Stimulated activated CD8-positive, alpha-beta memory T cell treated with anti-CD3 and anti-CD28 coated beads, Interleukin-4, amount 100 ng/mL, for 1 hour (primary cell): Measurements from ENCODE around the gene TLR8.

Experiments used
- DNase-seq, 2 donors: peaks; one replicate each; pipeline ENCODE4 v3.0.0-alpha.2; 2020; ENCODE audit warnings: low read depth in 2 of 2, low spot score in 1 of 2

Gene TLR8

DNA sequence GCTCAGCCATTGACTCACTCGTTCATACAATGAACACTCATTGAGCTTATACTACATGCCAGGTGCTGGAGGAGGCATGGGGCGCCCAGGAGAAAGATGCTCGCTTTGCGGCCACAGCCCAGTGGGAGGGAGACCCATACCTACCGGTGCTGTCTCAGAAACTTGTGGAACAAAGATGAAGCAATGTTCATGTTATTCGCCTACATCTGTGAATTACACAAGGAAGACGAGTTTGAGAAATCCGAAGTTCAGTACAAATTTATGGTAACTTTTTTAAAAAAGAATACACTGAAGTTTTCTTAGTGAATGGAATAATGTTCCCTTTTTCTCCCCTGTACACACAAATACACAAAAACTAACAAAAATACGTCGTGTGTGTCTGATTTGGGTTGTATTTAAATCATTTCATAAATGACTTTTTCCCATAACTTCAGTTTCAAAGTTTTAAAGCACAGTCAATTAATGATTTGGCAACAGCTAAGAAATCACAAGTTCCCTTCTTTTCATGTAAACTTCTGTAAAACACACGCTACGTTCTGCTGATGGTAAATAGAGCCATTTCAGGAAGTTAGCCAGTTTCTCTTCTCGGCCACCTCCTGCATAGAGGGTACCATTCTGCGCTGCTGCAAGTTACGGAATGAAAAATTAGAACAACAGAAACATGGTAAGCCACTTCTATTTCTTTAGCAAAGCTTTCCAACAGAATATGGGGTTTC lies at the start of gene TLR8:
Gene TLR8, plus strand, starts transcription at position 575 of the 716 bp plus-strand sequence. Its CDS starts 87 bp downstream, at position 662.
- DNase-seq = no peak

DNA sequence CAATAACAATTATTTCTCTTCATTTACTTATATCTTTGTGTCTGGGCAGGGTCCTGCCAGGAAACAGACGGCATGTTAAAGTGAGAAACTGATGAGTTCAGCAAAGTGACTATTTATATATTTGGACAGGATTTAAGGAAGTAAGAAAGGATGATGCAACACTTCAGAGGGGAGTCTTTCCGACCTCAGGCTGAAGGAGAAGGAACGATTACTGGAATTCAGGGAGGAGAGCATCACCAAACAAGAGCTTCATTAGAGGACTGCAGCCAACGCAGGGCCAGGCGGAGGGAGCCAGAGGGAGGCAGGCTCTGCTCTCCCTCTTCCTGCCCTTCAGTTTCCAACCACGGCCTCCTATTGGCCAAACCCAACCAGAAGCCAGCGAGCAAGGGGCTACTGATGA lies 41.1 kb upstream of the TLR8 start:
- no peak for DNase-seq

DNA sequence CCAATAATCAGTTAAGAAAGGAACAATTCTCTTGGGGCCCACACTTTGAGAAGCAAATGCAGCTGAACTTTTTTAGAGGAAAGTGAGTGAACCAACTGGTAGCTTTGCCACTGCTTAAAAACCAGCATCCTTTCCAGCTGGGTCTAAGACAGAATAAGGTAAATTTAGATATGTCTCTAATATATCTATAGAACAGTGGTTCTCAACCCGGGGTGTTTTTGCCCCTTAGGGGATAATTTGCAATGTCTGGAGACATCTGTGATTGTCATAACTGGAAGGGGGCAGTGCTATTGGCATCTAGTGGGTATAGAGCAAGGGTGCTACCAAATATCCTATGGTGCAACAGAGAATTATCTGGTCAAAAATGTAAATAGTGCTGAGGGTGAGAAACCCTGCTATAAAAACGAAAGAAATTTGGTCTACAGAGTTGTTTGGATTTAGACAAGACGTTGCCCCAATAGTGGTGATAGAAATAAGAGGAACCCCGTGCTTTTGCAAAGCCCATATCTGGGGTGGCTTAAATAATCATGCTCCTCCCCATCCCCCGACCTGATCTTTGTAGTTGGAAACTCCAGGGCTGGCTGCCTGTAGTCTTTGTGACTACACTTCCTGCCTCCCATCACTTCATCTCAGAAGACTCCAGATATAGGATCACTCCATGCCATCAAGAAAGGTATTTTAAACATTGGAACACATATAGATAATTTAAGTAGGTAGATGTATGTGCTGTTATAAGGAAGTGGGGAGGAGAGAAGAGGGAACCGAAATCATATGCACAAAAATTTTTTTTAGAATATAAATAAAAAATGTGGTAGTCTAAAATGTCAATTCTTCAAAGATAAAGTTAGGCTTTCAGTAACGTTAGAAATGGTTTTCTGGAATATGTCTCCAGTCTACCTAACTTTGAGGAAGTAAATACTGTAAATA lies 39.7 kb upstream of the TLR8 start, which contains the start of gene TLR7:
Gene TLR7, plus strand, starts transcription at position 622 of the 927 bp plus-strand sequence. CDS start 507 bp downstream, outside the sequence.
- no peak for DNase-seq

DNA sequence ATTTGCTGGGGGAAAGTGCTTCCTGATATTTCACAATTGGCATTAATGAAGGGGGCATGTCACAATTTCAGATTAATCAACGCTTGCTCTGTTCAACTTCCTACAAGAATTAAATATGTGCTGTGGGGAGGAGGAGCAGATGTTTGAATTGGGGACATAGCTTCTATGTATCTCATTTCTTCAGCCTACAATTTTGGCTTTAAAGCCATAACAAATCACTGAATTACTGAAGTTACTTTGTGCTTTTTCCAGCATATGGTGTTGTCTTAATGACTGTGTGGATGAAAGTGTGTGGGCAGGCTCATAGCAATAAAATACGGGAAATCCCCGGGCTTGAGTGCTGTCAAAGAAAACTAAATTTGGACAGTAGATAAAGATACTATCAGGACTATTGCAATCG lies 38.7 kb upstream of the TLR8 start:
- DNase-seq = no peak

DNA sequence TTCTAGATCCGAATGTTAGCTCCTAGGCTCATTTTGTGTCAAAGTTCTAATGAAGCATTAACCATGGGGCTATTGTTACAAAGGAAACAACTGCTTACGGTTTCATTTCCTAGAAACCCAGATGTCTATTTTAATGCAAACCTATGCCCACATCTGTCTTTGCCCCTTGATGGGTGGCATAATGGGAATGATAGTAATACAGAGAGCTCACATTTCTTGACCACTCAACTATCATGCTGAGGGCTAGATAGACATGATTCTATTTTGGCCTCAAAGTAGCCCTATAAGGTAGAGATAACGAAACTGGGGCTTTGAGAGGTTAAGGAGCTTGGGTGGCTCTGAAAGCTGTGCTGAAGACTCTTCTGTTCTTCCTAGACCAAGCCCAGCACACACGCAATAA lies 37.7 kb upstream of the TLR8 start:
- DNase-seq = no peak

DNA sequence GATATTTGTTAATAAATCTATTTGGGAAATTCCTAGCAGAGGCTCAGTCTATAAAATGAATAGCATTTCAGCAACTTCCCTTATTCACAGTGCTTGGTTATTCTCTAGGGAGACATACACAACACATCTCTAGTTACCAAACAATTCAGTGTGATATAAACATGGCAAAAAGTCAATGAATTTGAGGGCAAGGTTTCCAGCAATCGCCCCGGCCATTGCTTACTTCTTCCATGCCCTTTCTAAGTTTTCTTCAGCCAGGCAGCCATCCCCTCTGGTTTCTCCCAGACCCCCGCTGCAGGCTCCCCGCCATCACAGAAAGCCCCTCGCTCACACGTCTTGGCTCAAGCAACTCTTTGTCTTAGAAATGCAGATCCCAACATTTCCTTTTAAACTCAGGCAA lies 35.2 kb upstream of the TLR8 start:
- no peak for DNase-seq

DNA sequence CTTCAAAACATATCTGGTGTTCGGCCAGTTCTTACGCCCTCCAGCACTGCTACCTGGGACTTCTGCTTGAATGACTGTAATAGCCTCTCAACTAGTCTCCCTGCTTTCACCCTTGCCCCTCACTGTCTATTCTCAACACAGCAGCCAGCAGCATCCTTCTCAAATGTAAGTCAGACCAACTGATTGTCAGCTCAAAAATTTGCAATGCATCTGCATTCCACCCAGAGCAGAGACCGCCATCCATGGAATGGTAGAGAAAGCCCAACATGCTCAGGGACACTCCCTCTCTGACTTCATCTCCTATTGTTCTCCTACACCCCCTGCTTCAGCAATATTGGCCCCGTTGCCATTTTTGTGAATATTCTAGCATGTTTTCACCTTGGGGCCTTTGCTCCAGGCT lies 33.7 kb upstream of the TLR8 start:
- DNase-seq = no peak

DNA sequence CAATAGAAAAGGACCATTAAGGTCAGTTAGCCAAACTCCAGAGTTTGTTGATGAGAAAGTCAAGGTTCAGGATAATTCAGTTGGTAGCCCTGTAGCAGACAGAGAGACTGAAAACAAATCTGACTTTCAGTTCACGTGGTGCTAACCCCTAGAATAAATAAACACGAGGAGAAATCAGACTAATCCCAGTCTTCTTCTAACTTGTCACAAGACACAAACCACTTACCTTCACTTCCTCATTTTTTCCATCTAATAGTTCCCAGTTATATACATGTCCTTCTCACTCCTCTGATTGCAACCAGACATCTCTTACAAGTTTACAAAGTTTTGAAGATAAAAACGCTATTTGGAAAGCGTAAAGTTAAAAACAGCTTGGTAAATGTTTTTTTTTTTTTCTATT lies 31.8 kb upstream of the TLR8 start:
- no peak for DNase-seq

DNA sequence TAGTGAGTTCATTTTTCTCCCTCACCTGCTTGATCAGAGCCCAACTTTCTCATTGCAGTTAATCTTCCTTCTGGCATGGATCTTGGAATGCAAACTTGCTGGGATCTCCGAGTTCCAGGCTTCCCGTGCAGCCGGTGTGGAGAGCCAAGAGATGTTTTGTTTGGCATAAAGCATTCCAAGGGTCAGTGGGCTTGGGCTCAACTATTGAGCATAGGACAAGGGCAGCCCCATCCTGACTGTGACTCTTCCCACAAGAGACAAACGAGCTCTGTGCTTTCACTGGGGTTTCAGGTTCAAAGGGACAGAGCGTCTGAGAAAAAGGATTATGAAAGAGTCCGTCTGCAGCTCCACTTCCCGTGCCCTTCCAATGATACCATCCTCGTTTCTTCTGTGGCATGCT lies 29.0 kb upstream of the TLR8 start:
- DNase-seq = no peak

DNA sequence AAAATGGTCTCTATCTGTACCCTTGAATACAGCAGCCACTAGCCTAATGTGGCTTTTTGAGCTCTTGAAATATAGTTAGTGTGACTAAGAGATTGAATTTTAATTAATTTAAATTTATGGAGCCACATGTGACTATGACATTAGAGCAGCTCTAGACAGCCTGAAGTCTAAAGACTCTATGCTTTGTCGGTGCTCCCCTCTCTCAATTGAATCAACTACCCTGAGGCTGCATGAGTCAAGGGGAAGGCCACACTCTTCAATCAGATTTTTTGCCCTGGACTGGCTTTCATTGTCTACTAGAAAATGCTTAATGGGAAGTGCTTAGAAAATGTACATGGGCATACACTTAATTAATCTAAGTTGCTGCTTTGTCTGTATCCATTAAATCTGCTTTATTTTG lies 27.9 kb upstream of the TLR8 start:
- no peak for DNase-seq

DNA sequence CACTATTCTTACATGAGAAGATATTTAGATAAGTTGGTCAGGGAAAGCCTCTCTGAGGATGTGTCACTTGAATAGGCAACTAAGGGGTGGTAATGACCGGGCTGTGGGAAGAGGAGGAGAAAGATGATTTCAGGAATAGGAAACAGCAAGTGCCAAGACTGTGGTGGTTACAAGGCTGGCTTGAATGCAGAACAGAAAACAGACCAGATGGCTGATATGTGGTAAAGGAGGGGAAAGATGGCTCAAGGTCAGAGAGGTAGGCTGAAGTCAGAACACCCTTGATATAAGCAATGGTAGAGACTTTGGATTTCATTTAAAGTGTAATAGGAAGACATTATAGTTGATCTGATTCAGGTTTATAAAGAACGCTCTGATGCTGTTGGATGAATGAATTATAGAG lies 24.5 kb upstream of the TLR8 start:
- DNase-seq = no peak

DNA sequence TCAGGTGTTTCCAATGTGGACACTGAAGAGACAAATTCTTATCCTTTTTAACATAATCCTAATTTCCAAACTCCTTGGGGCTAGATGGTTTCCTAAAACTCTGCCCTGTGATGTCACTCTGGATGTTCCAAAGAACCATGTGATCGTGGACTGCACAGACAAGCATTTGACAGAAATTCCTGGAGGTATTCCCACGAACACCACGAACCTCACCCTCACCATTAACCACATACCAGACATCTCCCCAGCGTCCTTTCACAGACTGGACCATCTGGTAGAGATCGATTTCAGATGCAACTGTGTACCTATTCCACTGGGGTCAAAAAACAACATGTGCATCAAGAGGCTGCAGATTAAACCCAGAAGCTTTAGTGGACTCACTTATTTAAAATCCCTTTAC lies 20.9 kb upstream of the TLR8 start:
- no peak for DNase-seq

DNA sequence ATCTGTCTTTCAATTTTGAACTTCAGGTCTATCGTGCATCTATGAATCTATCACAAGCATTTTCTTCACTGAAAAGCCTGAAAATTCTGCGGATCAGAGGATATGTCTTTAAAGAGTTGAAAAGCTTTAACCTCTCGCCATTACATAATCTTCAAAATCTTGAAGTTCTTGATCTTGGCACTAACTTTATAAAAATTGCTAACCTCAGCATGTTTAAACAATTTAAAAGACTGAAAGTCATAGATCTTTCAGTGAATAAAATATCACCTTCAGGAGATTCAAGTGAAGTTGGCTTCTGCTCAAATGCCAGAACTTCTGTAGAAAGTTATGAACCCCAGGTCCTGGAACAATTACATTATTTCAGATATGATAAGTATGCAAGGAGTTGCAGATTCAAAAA lies 19.9 kb upstream of the TLR8 start:
- DNase-seq = no peak

DNA sequence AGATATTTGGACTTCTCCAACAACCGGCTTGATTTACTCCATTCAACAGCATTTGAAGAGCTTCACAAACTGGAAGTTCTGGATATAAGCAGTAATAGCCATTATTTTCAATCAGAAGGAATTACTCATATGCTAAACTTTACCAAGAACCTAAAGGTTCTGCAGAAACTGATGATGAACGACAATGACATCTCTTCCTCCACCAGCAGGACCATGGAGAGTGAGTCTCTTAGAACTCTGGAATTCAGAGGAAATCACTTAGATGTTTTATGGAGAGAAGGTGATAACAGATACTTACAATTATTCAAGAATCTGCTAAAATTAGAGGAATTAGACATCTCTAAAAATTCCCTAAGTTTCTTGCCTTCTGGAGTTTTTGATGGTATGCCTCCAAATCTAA lies 19.3 kb upstream of the TLR8 start:
- DNase-seq = no peak

DNA sequence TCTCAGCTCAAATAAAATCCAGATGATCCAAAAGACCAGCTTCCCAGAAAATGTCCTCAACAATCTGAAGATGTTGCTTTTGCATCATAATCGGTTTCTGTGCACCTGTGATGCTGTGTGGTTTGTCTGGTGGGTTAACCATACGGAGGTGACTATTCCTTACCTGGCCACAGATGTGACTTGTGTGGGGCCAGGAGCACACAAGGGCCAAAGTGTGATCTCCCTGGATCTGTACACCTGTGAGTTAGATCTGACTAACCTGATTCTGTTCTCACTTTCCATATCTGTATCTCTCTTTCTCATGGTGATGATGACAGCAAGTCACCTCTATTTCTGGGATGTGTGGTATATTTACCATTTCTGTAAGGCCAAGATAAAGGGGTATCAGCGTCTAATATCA lies 18.7 kb upstream of the TLR8 start:
- no peak for DNase-seq

DNA sequence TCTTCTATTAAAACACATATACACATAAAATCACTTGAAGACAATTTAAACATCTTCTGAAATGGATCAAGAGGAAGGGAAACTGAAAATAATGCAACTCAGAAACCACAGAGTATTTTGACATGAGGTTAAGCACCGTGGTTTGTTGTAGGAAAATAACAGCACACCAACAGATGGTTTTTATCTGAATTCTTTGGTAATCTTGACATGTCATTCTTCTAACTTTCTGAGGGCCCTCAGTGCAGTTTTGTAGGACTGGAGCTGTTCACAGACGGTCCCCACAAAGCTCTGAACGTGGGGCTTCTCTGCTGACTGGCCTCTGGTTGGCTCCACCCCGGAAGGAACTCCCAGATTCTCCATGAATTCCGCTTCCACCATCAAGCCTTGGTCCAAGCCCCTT lies 16.0 kb upstream of the TLR8 start:
- no peak for DNase-seq

DNA sequence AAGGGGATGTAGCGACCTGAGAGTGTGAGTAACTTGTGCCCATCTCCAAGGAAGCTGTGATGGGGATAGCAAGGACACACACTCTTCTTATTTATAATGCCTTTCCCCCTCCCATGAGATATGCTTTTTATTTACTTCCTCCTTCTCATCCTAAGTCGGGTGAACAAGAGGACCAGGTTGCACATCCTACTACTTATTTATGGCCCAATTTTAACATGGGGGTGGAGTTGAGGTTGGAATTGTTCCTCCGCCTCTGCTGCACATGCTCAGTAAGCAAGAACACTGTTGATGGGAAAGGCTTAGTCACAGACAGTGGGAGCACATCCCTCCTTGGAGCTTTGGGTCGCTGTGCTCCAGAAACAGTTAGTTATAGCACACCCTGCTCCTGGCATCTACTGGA lies 15.2 kb upstream of the TLR8 start:
- no peak for DNase-seq

DNA sequence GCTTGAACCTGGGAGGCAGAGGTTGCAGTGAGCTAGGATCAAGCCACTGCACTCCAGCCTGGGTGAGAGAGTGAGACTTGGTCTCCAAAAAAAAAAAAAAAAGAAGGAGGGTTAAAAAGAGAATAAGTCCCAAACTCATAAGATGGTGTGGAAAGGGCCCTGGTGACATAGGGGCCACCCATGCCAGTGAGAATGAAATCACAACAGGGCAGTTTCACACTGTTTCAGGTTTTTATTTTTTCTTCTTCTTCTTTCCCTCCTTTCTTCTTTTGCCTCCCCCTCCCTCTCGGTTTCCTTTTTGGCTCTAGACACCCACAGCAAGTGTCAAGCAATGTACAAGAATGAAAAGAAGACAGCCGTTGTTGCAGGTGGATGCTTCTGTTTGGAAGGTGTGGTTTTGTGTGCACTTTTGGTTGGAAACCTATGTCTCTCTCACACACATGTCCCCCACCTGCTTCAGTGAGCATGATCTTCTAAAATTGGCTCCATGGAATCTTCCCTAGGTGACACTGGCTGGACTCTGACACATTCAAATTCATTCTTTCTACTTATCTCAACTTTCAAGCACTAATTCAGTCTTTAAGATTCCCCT lies 14.4 kb upstream of the TLR8 start:
- no peak for DNase-seq

DNA sequence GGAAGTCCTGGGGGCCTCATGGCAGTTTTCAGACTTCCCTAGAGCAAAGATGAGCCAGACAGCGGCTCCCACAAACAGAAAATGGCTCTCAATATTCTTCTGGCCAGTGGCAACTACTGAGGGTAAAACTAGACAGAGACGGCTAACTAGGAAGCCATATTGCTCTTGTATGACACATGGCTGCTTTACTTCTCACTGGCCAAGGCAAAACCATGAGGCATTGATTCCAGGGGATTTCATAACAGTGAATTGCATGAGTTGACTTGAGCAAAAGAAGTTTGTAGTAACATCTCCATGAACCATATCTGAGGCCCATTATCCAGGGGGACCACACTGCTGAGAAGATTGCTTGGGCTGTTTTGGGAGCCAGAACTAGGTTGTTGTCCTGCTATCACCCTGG lies 13.7 kb upstream of the TLR8 start:
- no peak for DNase-seq

DNA sequence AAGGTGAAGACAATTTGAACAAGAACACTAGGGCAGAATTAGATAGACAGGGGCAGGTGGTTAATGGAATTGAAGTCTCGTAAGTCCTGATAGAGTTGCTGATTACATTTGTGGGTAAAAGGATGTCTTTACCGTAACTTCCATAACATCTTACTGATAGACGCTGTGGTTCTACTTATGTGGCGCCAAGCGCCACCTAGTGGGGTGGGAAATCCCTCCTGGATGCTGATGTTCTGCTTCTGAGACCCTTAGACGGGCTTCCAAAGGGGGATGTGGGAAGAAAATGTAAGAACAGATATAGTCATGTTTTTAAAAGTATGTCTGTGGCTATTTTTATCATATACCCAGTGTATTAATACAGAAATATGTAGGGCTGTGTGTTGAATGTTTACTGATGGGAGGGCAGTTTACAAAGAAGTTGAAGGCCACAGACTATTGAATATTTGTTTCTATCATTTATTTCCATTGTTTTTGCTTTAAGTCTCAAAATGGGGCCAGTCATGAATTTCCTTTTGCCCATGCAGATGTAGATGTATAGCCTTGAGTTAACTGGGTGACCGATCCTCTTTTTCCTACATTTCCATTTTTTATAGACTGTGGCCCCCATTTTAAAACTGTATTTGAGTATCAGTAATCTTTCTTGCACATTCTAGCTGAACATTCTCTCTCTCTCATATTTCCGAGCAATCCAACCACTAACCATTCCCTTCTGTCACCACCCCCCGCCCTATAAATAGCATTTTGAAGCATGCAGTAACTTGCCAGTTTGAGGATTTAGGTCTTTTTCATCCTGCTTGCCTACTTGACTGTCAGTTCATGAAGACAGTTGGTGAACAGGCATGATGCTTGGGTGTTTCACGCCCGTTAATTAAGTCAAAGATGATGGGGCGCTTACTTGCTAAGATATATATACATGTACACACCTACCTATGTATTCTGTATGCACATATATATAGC lies 12.1 kb upstream of the TLR8 start:
- peak in 1 of 2 donors; percentile 2 for DNase-seq

DNA sequence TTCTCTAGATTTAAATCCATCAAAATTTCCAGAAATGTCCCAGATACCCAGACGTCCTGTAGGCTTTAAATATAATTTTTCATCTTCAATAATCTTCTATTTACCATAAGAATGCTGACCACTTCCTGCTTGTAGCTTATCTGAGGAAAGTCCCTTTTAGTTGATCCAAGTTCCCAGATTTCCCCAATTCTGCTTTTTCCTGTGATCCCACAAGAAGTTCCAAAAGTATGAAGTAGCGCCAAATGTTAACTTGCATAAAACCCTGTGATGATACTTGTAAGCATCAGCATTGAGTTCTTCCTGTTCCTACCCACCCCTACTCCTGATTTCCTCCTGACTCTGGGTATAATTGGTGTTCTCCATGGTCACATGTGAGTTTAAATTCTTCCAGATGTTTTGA lies 10.6 kb upstream of the TLR8 start:
- DNase-seq = no peak
